PC-9 (cell line): ENCODE results near the gene CD151. TPM values are rescaled to one million over a fixed set of nuclear protein-coding genes. Genes with fewer than 3 reads are reported as not detected.

ENCODE experiments used
- BruUV-seq: library from RNA; stranded (reverse); fragments of 400-500 nt; replicated peaks from 2 replicates; lab custom pipeline; 2021; lab: Mats Ljungman, UMichigan
- CTCF ChIA-PET: fragments of 300-600 bp; sonication (Branson Sonifier 250); formaldehyde crosslinking; loops from one replicate; lab custom pipeline; 2022; ENCODE audit warnings: antibody characterized with exemption; lab: Charles Lee
- POLR2A ChIA-PET: fragments of 300-600 bp; sonication (Branson Sonifier 250); formaldehyde crosslinking; loops from one replicate; lab custom pipeline; 2022; ENCODE audit warnings: antibody characterized with exemption; ENCODE audit not compliant: unreplicated experiment; lab: Charles Lee
- DNase-seq, 2 experiments: peaks; one replicate each; pipeline versions ENCODE4 v3.0.0 to v3.0.0-alpha.2; 2015 to 2022; ENCODE audit warnings: mixed read lengths in 1 of 2
- H2AFZ ChIP-seq: fragments of 200-600 bp; sonication (generic); 2 replicates; pipeline ENCODE4 v1.8.1; 2017; ENCODE audit warnings: antibody characterized with exemption
- H3F3A ChIP-seq: fragments of 200-600 bp; sonication (generic); 2 replicates; pipeline ENCODE4 v1.8.1; 2017; ENCODE audit warnings: antibody characterized with exemption, mild to moderate bottlenecking, low read depth; ENCODE audit not compliant: insufficient read depth
- H3K27ac ChIP-seq: fragments of 200-600 bp; sonication (generic); 2 replicates; pipeline ENCODE4 v1.6.1; 2016; ENCODE audit warnings: mixed run types
- H3K27me3 ChIP-seq: fragments of 200-600 bp; sonication (generic); 2 replicates; pipeline ENCODE4 v1.6.1; 2016; ENCODE audit warnings: low read depth, mixed run types; ENCODE audit not compliant: insufficient read depth
- H3K36me3 ChIP-seq: fragments of 200-600 bp; sonication (generic); 2 replicates; pipeline ENCODE4 v1.6.1; 2016; ENCODE audit warnings: low read depth, mixed run types
- H3K4me1 ChIP-seq: fragments of 200-600 bp; sonication (generic); replicated peaks from 2 replicates; pipeline ENCODE4 v1.6.1; 2016; ENCODE audit warnings: mixed run types; ENCODE audit not compliant: insufficient read depth
- H3K4me2 ChIP-seq: fragments of 200-600 bp; sonication (generic); 2 replicates; pipeline ENCODE4 v1.6.1; 2017; ENCODE audit warnings: mixed run types
- H3K4me3 ChIP-seq: fragments of 200-600 bp; sonication (generic); 2 replicates; pipeline ENCODE4 v1.6.1; 2016; ENCODE audit warnings: mixed run types
- H3K79me2 ChIP-seq: fragments of 200-600 bp; sonication (generic); 2 replicates; pipeline ENCODE4 v1.6.1; 2017; ENCODE audit warnings: low read depth, mixed run types
- H3K9me2 ChIP-seq: fragments of 200-600 bp; sonication (generic); 2 replicates; pipeline ENCODE4 v1.8.1; 2017; ENCODE audit warnings: mild to moderate bottlenecking; ENCODE audit not compliant: insufficient read depth
- H3K9me3 ChIP-seq: fragments of 200-600 bp; sonication (generic); 2 replicates; pipeline ENCODE4 v1.8.1; 2016; ENCODE audit warnings: low read depth; ENCODE audit not compliant: insufficient read depth
- H4K20me1 ChIP-seq: fragments of 200-600 bp; sonication (generic); 2 replicates; pipeline ENCODE4 v1.8.1; 2017; ENCODE audit not compliant: insufficient read depth
- EZH2 ChIP-seq: fragments of 200-600 bp; sonication (generic); IDR thresholded peaks from 2 replicates; pipeline ENCODE4 v1.8.0; 2017; ENCODE audit warnings: antibody characterized with exemption, low read depth
- intact Hi-C: fragments of 100-400 bp; cut with micrococcal nuclease; formaldehyde crosslinking; loops from one replicate; pipeline ENCODE4 v1.10.0; 2022; ENCODE audit not compliant: unreplicated experiment
- total RNA-seq: library from RNA; stranded (reverse); gene quantifications from 2 replicates; pipeline ENCODE4 v1.2.3, GENCODE V29; 2021
- TF ChIP-seq, protein P1 (sequence below): fragments of 200-600 bp; sonication (generic); conservative IDR thresholded peaks from 2 replicates; pipeline ENCODE4 v1.6.1; 2017; ENCODE audit warnings: mixed run types, antibody characterized with exemption, mild to moderate bottlenecking, moderate library complexity

The CD151 gene
- total RNA-seq, 1 experiment from 2014 or later, result 184 TPM

DNA sequence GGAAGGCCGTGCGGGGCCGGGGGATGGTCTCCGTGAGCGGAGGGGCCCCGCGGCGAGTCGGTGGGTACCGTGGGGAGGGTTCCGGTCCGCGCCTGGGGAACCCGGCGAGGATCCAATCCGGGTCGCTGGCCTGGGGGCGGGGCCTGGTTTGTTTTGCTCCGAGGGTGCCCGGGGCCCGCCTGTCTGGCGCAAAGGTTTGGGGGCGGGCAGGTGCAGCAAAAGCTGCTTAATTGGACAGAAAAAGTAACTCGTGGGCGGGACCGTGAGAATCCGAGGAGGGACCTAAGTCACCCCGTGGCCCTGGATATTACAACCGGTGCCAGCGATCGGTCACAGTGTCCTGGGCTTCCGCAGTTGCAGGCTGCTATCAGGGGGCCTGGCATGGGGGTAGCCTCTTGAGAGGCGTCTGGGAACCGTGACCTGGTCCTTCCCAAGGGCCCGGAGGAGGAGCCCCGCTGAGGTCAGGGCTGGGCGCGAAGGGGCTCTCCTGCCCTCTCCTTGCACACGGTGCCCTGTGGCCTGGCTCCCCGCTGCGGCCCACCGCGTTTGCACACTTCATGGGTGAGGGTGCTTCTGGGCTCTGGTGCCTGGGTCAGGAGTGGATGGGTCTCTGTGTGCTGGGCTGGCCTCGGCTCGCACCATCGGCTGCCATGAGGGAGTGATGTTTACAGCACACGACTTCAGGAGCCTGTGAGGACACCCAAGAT is 12.7 kb upstream of the CD151 start:
- Histone ChIP-seq H3K79me2 (peaks cover 19% of the 10 kb centered on the region), H4K20me1 (peaks cover 26% of the 10 kb centered on the region), H3K9me3 (no peaks in the 10 kb centered on the region), H3F3A (peaks cover 28% of the 10 kb centered on the region; the same call in 1 of the 2 replicates), H3K4me1 (peaks cover 15% of the 10 kb centered on the region), H3K27ac (peak overlapping the region; percentile 61; the same call in 1 of the 2 replicates), H3K4me2 (peak overlapping the region; percentile 90), H2AFZ (no peak overlapping the region), H3K36me3 (no peaks in the 10 kb centered on the region), H3K4me3 (peak overlapping the region; percentile 84), H3K27me3 (no peaks in the 10 kb centered on the region), H3K9me2 (no peaks in the 10 kb centered on the region)
- intact Hi-C loops, result loop anchor here (2.0 kb wide), 1 partner anchor 15 kb away; no protein-coding TSS in a partner anchor
- DNase-seq, result peak; percentile 81 to 87
- TSS peak; percentile 43 for BruUV-seq
- CTCF ChIA-PET, result interaction anchor here (0.7 kb wide), 1 partner anchor 12 kb away, joined by 4 read pairs; no protein-coding TSS in a partner anchor
- TF ChIP-seq, protein P1, sequence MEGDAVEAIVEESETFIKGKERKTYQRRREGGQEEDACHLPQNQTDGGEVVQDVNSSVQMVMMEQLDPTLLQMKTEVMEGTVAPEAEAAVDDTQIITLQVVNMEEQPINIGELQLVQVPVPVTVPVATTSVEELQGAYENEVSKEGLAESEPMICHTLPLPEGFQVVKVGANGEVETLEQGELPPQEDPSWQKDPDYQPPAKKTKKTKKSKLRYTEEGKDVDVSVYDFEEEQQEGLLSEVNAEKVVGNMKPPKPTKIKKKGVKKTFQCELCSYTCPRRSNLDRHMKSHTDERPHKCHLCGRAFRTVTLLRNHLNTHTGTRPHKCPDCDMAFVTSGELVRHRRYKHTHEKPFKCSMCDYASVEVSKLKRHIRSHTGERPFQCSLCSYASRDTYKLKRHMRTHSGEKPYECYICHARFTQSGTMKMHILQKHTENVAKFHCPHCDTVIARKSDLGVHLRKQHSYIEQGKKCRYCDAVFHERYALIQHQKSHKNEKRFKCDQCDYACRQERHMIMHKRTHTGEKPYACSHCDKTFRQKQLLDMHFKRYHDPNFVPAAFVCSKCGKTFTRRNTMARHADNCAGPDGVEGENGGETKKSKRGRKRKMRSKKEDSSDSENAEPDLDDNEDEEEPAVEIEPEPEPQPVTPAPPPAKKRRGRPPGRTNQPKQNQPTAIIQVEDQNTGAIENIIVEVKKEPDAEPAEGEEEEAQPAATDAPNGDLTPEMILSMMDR, result no peak
- TF ChIP-seq EZH2, result no peak
- POLR2A ChIA-PET, result interaction anchor here (0.6 to 0.9 kb wide), 6 partner anchors 12 to 612 kb away, joined by 3 to 6 read pairs (median 3); partner anchors contain the start of genes CD151 and PIDD1

- no peak for TF ChIP-seq EZH2
- TF ChIP-seq, protein P1, result no peak
- H3K4me1 ChIP-seq, result peaks cover 23% of the 10 kb centered on the region
- H3K9me2 ChIP-seq, result no peaks in the 10 kb centered on the region
- H3K4me2 ChIP-seq, result peak overlapping the region; percentile 90
- H3K9me3 ChIP-seq, result no peaks in the 10 kb centered on the region
- DNase-seq, result peak; percentile 79 to 81
- H2AFZ ChIP-seq, result no peak overlapping the region
- ChIA-PET CTCF (no interaction called here), POLR2A (interaction anchor here (0.7 kb wide), 1 partner anchor 24 kb away, joined by 4 read pairs; no protein-coding TSS in a partner anchor)
- H3K79me2 ChIP-seq, result peaks cover 19% of the 10 kb centered on the region
- intact Hi-C loops, result no loop called here
- H3K27me3 ChIP-seq, result no peaks in the 10 kb centered on the region
- H4K20me1 ChIP-seq, result peaks cover 26% of the 10 kb centered on the region
- peaks cover 30% of the 10 kb centered on the region; the same call in 1 of the 2 replicates for H3F3A ChIP-seq
- H3K27ac ChIP-seq, result peak overlapping the region; percentile 61
- peak overlapping the region; percentile 84 for H3K4me3 ChIP-seq
- BruUV-seq, result no TSS peak
- no peaks in the 10 kb centered on the region for H3K36me3 ChIP-seq
Measured at GRCh38 chr11:820655-821511, 11.9 kb upstream of the CD151 start.
